A673 (cell line): ENCODE results near the gene CD8B2. TPM values are rescaled to one million over a fixed set of nuclear protein-coding genes. Genes with fewer than 3 reads are reported as not detected.
"Not testable (repeated sequence)": the region's sequence is repeated elsewhere in the genome, so short reads cannot be mapped to it uniquely, and the experiment has no call there.

ENCODE experiments used
- BruUV-seq: library from RNA; stranded (reverse); fragments of 400-500 nt; replicated peaks from 2 replicates; lab custom pipeline; 2021; lab: Mats Ljungman, UMichigan
- CTCF ChIA-PET: fragments of 300-600 bp; sonication (Branson Sonifier 250); formaldehyde crosslinking; loops from one replicate; lab custom pipeline; 2022; ENCODE audit warnings: antibody characterized with exemption; lab: Charles Lee
- POLR2A ChIA-PET: fragments of 300-600 bp; sonication (Branson Sonifier 250); formaldehyde crosslinking; loops from one replicate; lab custom pipeline; 2022; ENCODE audit warnings: antibody characterized with exemption; ENCODE audit not compliant: low non-redundant PET; lab: Charles Lee
- DNase-seq: peaks from one replicate; pipeline ENCODE4 v3.0.0-alpha.2; 2015; ENCODE audit warnings: low spot score
- H3K27ac ChIP-seq: fragments of 200-600 bp; sonication (generic); 2 replicates; pipeline ENCODE4 v1.5.1; 2016; ENCODE audit warnings: mixed run types, low read depth, mild to moderate bottlenecking, mixed read lengths, antibody characterized with exemption, low read length; ENCODE audit not compliant: poor library complexity, severe bottlenecking
- H3K27me3 ChIP-seq: fragments of 200-600 bp; sonication (generic); replicated peaks from 2 replicates; pipeline ENCODE4 v1.6.1; 2017; ENCODE audit warnings: mixed run types, low read depth, mild to moderate bottlenecking, mixed read lengths, antibody characterized with exemption, low read length; ENCODE audit not compliant: insufficient read depth, poor library complexity
- H3K36me3 ChIP-seq: fragments of 200-600 bp; sonication (generic); 2 replicates; pipeline ENCODE4 v1.6.1; 2016; ENCODE audit warnings: mixed run types, mild to moderate bottlenecking, mixed read lengths, antibody characterized with exemption, low read length; ENCODE audit not compliant: insufficient read depth, poor library complexity, severe bottlenecking
- H3K4me1 ChIP-seq: fragments of 200-600 bp; sonication (generic); 2 replicates; pipeline ENCODE4 v1.6.1; 2017; ENCODE audit warnings: mixed run types, mild to moderate bottlenecking, mixed read lengths, antibody characterized with exemption, low read length; ENCODE audit not compliant: insufficient read depth, poor library complexity, severe bottlenecking
- H3K4me3 ChIP-seq: fragments of 200-600 bp; sonication (generic); 2 replicates; pipeline ENCODE4 v1.5.1; 2016; ENCODE audit warnings: low read depth, mixed run types, mild to moderate bottlenecking, mixed read lengths, low read length; ENCODE audit not compliant: poor library complexity, severe bottlenecking
- H3K9me3 ChIP-seq: fragments of 200-600 bp; sonication (generic); 2 replicates; pipeline ENCODE4 v1.6.1; 2016; ENCODE audit warnings: mixed run types, low read depth, mild to moderate bottlenecking, mixed read lengths, antibody characterized with exemption, low read length; ENCODE audit not compliant: poor library complexity, severe bottlenecking
- CTCF ChIP-seq: fragments of 300-800, 200-600 bp; sonication (generic); conservative IDR thresholded peaks from 2 replicates; pipeline ENCODE4 v1.5.1; 2017; ENCODE audit warnings: low read depth, mild to moderate bottlenecking, antibody characterized with exemption, low read length, moderate library complexity, mixed read lengths
- EZH2 ChIP-seq: fragments of 200-600 bp; sonication (generic); IDR thresholded peaks from 2 replicates; pipeline ENCODE4 v1.6.1; 2017; ENCODE audit warnings: borderline replicate concordance, low read depth, mild to moderate bottlenecking, mixed read lengths, antibody characterized with exemption, low read length; ENCODE audit not compliant: poor library complexity, severe bottlenecking
- intact Hi-C: fragments of 100-400 bp; cut with micrococcal nuclease; formaldehyde crosslinking; loops from one replicate; pipeline ENCODE4 v1.10.0; 2022; ENCODE audit not compliant: unreplicated experiment
- total RNA-seq: library from RNA; stranded (reverse); gene quantifications from 2 replicates; pipeline ENCODE4 v1.2.3, GENCODE V29; 2021

The CD8B2 gene
- total RNA-seq, 1 experiment from 2014 or later: not detected

GRCh38 chr2:106565599-106565998 lies 78.4 kb downstream of the CD8B2 start:
- intact Hi-C loops: no loop called here
- no TSS peak for BruUV-seq
- CTCF ChIA-PET: no interaction called here

GRCh38 chr2:106566050-106566449 lies 78.9 kb downstream of the CD8B2 start:
- TF ChIP-seq EZH2 (no peak), CTCF (no peak)
- no peak overlapping the region for H3K4me3 ChIP-seq
- peak; percentile 22 for DNase-seq
- H3K36me3 ChIP-seq: no peaks in the 10 kb centered on the region
- H3K27me3 ChIP-seq: no peaks in the 10 kb centered on the region
- BruUV-seq: no TSS peak
- intact Hi-C loops: no loop called here
- no peaks in the 10 kb centered on the region for H3K4me1 ChIP-seq
- ChIA-PET CTCF (no interaction called here), POLR2A (no interaction called here)
- no peak overlapping the region for H3K27ac ChIP-seq
- no peaks in the 10 kb centered on the region for H3K9me3 ChIP-seq

More at GRCh38 chr2:106565599-106565998, 78.4 kb downstream of the CD8B2 start:
- POLR2A ChIA-PET: no interaction called here
- H3K27ac ChIP-seq: no peak overlapping the region
- no peak for DNase-seq
- H3K36me3 ChIP-seq: no peaks in the 10 kb centered on the region
- TF ChIP-seq CTCF (no peak), EZH2 (no peak)
- no peaks in the 10 kb centered on the region for H3K4me1 ChIP-seq
- H3K27me3 ChIP-seq: no peaks in the 10 kb centered on the region
- no peak overlapping the region for H3K4me3 ChIP-seq
- no peaks in the 10 kb centered on the region for H3K9me3 ChIP-seq

GRCh38 chr2:106566484-106566883 lies 79.3 kb downstream of the CD8B2 start:
- intact Hi-C loops, H3K27ac ChIP-seq, H3K36me3 ChIP-seq, BruUV-seq, H3K4me3 ChIP-seq, H3K9me3 ChIP-seq, H3K27me3 ChIP-seq, CTCF ChIA-PET, DNase-seq, POLR2A ChIA-PET, H3K4me1 ChIP-seq: not testable (repeated sequence)

GRCh38 chr2:106570316-106570715 lies 83.2 kb downstream of the CD8B2 start:
- H3K4me3 ChIP-seq: no peak overlapping the region
- CTCF ChIA-PET: no interaction called here
- H3K27me3 ChIP-seq: no peaks in the 10 kb centered on the region
- BruUV-seq: no TSS peak
- H3K27ac ChIP-seq: no peak overlapping the region
- TF ChIP-seq CTCF: no peak
- no peak for TF ChIP-seq EZH2
- H3K4me1 ChIP-seq: no peaks in the 10 kb centered on the region
- intact Hi-C loops: no loop called here
- no peaks in the 10 kb centered on the region for H3K9me3 ChIP-seq
- H3K36me3 ChIP-seq: no peaks in the 10 kb centered on the region
- no peak for DNase-seq
- POLR2A ChIA-PET: no interaction called here

Other genes with a start within 250 kb of the CD8B2 start
- 0.30 and 0.57 TPM in 2 replicates for gene RGPD3, start 19.0 kb upstream of the CD8B2 start, total RNA-seq